ENCODE measurements around the gene TCF4.
A peak's percentile ranks its signal among the peaks of the same experiment; 100 is the strongest.

The TCF4 gene

GRCh38 chr18:55275039-55275901 is 312.7 kb downstream of the TCF4 start:
- H3K4me3 ChIP-seq = no peak overlapping the region
- H3K27ac ChIP-seq = no peak overlapping the region
- H3K9ac ChIP-seq (ENCODE audit: insufficient read length) = no peak overlapping the region
- no peak for DNase-seq (ENCODE audit: low read depth, low spot score)
- H3K36me3 ChIP-seq (ENCODE audit: insufficient read depth, low read length) = peaks cover 45% of the 10 kb centered on the region
- H3K9me3 ChIP-seq (ENCODE audit: low read depth, low read length) = no peaks in the 10 kb centered on the region
- TF ChIP-seq FOXP2 (optimal IDR thresholded peaks at IDR 0.05; ENCODE audit: control extremely low read depth, extremely low read length, insufficient read depth) = no peak
- no peak for TF ChIP-seq POLR2AphosphoS5 (IDR thresholded peaks at IDR 0.05; ENCODE audit: borderline replicate concordance, low read depth, low read length)
- no peak for TF ChIP-seq EZH2 (IDR thresholded peaks at IDR 0.05)

- no peak overlapping the region for H3K9ac ChIP-seq (ENCODE audit: insufficient read length)
- H3K27ac ChIP-seq = no peak overlapping the region
Observed at GRCh38 chr18:55272510-55273243, 315.3 kb downstream of the TCF4 start.

GRCh38 chr18:55269622-55270021 is 318.4 kb downstream of the TCF4 start:
- Histone ChIP-seq H3K9ac (ENCODE audit: insufficient read length) (no peak overlapping the region), H3K27ac (no peak overlapping the region), H3K36me3 (ENCODE audit: insufficient read depth, low read length) (peaks cover 65% of the 10 kb centered on the region), H3K9me3 (ENCODE audit: low read depth, low read length) (no peaks in the 10 kb centered on the region), H3K4me3 (no peak overlapping the region)
- TF ChIP-seq EZH2 (IDR thresholded peaks at IDR 0.05) = no peak
- TF ChIP-seq FOXP2 (optimal IDR thresholded peaks at IDR 0.05; ENCODE audit: control extremely low read depth, extremely low read length, insufficient read depth) = no peak
- no peak for TF ChIP-seq POLR2AphosphoS5 (IDR thresholded peaks at IDR 0.05; ENCODE audit: borderline replicate concordance, low read depth, low read length)
- no peak for DNase-seq (ENCODE audit: low read depth, low spot score)

More at GRCh38 chr18:55272510-55273243, 315.3 kb downstream of the TCF4 start:
- H3K9me3 ChIP-seq (ENCODE audit: low read depth, low read length) = no peaks in the 10 kb centered on the region
- TF ChIP-seq POLR2AphosphoS5 (IDR thresholded peaks at IDR 0.05; ENCODE audit: borderline replicate concordance, low read depth, low read length) (no peak), FOXP2 (optimal IDR thresholded peaks at IDR 0.05; ENCODE audit: control extremely low read depth, extremely low read length, insufficient read depth) (no peak), EZH2 (IDR thresholded peaks at IDR 0.05) (no peak)
- no peak overlapping the region for H3K4me3 ChIP-seq
- DNase-seq (ENCODE audit: low read depth, low spot score) = no peak
- peaks cover 60% of the 10 kb centered on the region for H3K36me3 ChIP-seq (ENCODE audit: insufficient read depth, low read length)

- TF ChIP-seq FOXP2 (optimal IDR thresholded peaks at IDR 0.05; ENCODE audit: control extremely low read depth, extremely low read length, insufficient read depth) = no peak
- TF ChIP-seq POLR2AphosphoS5 (IDR thresholded peaks at IDR 0.05; ENCODE audit: borderline replicate concordance, low read depth, low read length) = no peak
- TF ChIP-seq EZH2 (IDR thresholded peaks at IDR 0.05) = no peak
- H3K36me3 ChIP-seq (ENCODE audit: insufficient read depth, low read length) = peaks cover 56% of the 10 kb centered on the region
- no peaks in the 10 kb centered on the region for H3K9me3 ChIP-seq (ENCODE audit: low read depth, low read length)
- no peak overlapping the region for H3K9ac ChIP-seq (ENCODE audit: insufficient read length)
- H3K27ac ChIP-seq = no peak overlapping the region
- no peak for DNase-seq (ENCODE audit: low read depth, low spot score)
- no peak overlapping the region for H3K4me3 ChIP-seq
Observed at GRCh38 chr18:55268628-55269275, 319.2 kb downstream of the TCF4 start.

GRCh38 chr18:55268151-55268601 is 319.8 kb downstream of the TCF4 start:
- H3K9ac ChIP-seq (ENCODE audit: insufficient read length) = no peak overlapping the region

DNA sequence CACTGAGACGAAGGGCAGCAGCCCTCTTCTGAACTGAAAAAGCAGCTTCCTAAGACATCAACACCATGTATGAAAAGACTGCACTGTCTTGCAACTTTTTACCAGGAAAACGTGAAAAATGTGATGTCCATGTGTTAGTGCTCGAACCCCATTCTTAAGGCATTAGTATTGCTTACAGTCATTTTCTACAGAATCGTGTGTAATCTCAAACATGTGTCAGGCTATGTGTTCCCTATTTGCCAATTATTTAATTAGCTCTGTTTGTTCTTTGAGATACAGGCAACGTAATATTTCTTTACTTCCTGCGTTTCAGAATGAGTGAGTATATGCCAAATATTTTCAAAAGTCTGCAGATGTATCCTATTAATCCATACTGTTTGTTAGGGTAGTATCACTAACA is 321.0 kb downstream of the TCF4 start:
- no peak overlapping the region for H3K27ac ChIP-seq
- H3K9me3 ChIP-seq (ENCODE audit: low read depth, low read length) = no peaks in the 10 kb centered on the region
- TF ChIP-seq FOXP2 (optimal IDR thresholded peaks at IDR 0.05; ENCODE audit: control extremely low read depth, extremely low read length, insufficient read depth) = no peak
- TF ChIP-seq POLR2AphosphoS5 (IDR thresholded peaks at IDR 0.05; ENCODE audit: borderline replicate concordance, low read depth, low read length) = no peak
- no peak for TF ChIP-seq EZH2 (IDR thresholded peaks at IDR 0.05)
- no peak overlapping the region for H3K4me3 ChIP-seq
- H3K9ac ChIP-seq (ENCODE audit: insufficient read length) = no peak overlapping the region
- H3K36me3 ChIP-seq (ENCODE audit: insufficient read depth, low read length) = peaks cover 55% of the 10 kb centered on the region
- DNase-seq (ENCODE audit: low read depth, low spot score) = no peak

More at GRCh38 chr18:55268151-55268601, 319.8 kb downstream of the TCF4 start:
- H3K9me3 ChIP-seq (ENCODE audit: low read depth, low read length) = no peaks in the 10 kb centered on the region
- H3K4me3 ChIP-seq = no peak overlapping the region
- DNase-seq (ENCODE audit: low read depth, low spot score) = no peak
- H3K27ac ChIP-seq = no peak overlapping the region
- peaks cover 51% of the 10 kb centered on the region for H3K36me3 ChIP-seq (ENCODE audit: insufficient read depth, low read length)
- TF ChIP-seq FOXP2 (optimal IDR thresholded peaks at IDR 0.05; ENCODE audit: control extremely low read depth, extremely low read length, insufficient read depth) = no peak
- no peak for TF ChIP-seq EZH2 (IDR thresholded peaks at IDR 0.05)
- TF ChIP-seq POLR2AphosphoS5 (IDR thresholded peaks at IDR 0.05; ENCODE audit: borderline replicate concordance, low read depth, low read length) = no peak

GRCh38 chr18:55265984-55266383 is 322.0 kb downstream of the TCF4 start:
- Histone ChIP-seq H3K9me3 (ENCODE audit: low read depth, low read length) (no peaks in the 10 kb centered on the region), H3K4me3 (no peak overlapping the region), H3K27ac (peak overlapping the region; percentile 57; the same call in 1 of the 2 replicates), H3K36me3 (ENCODE audit: insufficient read depth, low read length) (peaks cover 57% of the 10 kb centered on the region), H3K9ac (ENCODE audit: insufficient read length) (no peak overlapping the region)
- no peak for DNase-seq (ENCODE audit: low read depth, low spot score)
- no peak for TF ChIP-seq POLR2AphosphoS5 (IDR thresholded peaks at IDR 0.05; ENCODE audit: borderline replicate concordance, low read depth, low read length)
- no peak for TF ChIP-seq EZH2 (IDR thresholded peaks at IDR 0.05)
- no peak for TF ChIP-seq FOXP2 (optimal IDR thresholded peaks at IDR 0.05; ENCODE audit: control extremely low read depth, extremely low read length, insufficient read depth)
